WTC11 (cell line): ENCODE measurements around the gene C3orf22. TPM values are rescaled to one million over a fixed set of nuclear protein-coding genes. Genes with fewer than 3 reads are reported as not detected.

Experiments
- ATAC-seq: fragments of 200-7000 bp; cut with Tn5 transposase; 2 replicates; pipeline ENCODE4 v1.10.0; 2021; ENCODE audit warnings: mild to moderate bottlenecking, moderate library complexity
- CTCF ChIA-PET: fragments of 300-600 bp; sonication (Branson Sonifier 250); formaldehyde crosslinking; loops from one replicate; lab custom pipeline; 2021; ENCODE audit warnings: antibody characterized with exemption; lab: Charles Lee
- POLR2A ChIA-PET: fragments of 350-600 bp; sonication (Branson Sonifier 250); formaldehyde crosslinking; loops from one replicate; lab custom pipeline; 2021; ENCODE audit warnings: antibody characterized with exemption; lab: Charles Lee
- DNase-seq: peaks from one replicate; pipeline ENCODE4 v3.0.0; 2021; ENCODE audit warnings: low spot score
- H3K27ac Mint-ChIP-seq: 2 replicates; pipeline ENCODE4 v1.8.0; 2021; ENCODE audit warnings: mixed read lengths
- H3K27me3 Mint-ChIP-seq: 2 replicates; pipeline ENCODE4 v1.8.0; 2021; ENCODE audit warnings: low read depth, mild to moderate bottlenecking, moderate library complexity, mixed read lengths
- H3K36me3 Mint-ChIP-seq: 2 replicates; pipeline ENCODE4 v1.8.0; 2021; ENCODE audit warnings: mixed read lengths
- H3K4me1 Mint-ChIP-seq: 2 replicates; pipeline ENCODE4 v1.8.0; 2022; ENCODE audit warnings: mixed read lengths
- H3K4me3 Mint-ChIP-seq: 2 replicates; pipeline ENCODE4 v1.8.0; 2021; ENCODE audit warnings: mild to moderate bottlenecking, moderate library complexity, mixed read lengths
- H3K9me3 Mint-ChIP-seq: 2 replicates; pipeline ENCODE4 v1.8.0; 2021; ENCODE audit warnings: mixed read lengths
- CBFB ChIP-seq: sonication (generic); formaldehyde crosslinking; IDR thresholded peaks from 2 replicates; pipeline ENCODE4 v1.8.1; 2022; ENCODE audit warnings: mild to moderate bottlenecking, low read depth, missing genetic modification reagents
- ELF4 ChIP-seq: sonication (generic); formaldehyde crosslinking; IDR thresholded peaks from 2 replicates; pipeline ENCODE4 v1.8.1; 2022; ENCODE audit warnings: low read depth, mild to moderate bottlenecking, moderate library complexity, missing genetic modification reagents
- FOXK1 ChIP-seq: sonication (generic); formaldehyde crosslinking; IDR thresholded peaks from 2 replicates; pipeline ENCODE4 v1.8.0; 2022; ENCODE audit warnings: mild to moderate bottlenecking, moderate library complexity, missing genetic modification reagents
- GRHL2 ChIP-seq: fragments of 250-450 bp; sonication (Bioruptor Pico); IDR thresholded peaks from 2 replicates; pipeline ENCODE4 v1.8.0; 2022; ENCODE audit warnings: mild to moderate bottlenecking, moderate library complexity; ENCODE audit not compliant: insufficient replicate concordance, severe bottlenecking
- KAT7 ChIP-seq: sonication (generic); formaldehyde crosslinking; IDR thresholded peaks from 2 replicates; pipeline ENCODE4 v1.8.1; 2023; ENCODE audit warnings: missing genetic modification reagents, mild to moderate bottlenecking, borderline replicate concordance
- MXD4 ChIP-seq: fragments of 250-450 bp; sonication (Bioruptor Pico); IDR thresholded peaks from 2 replicates; pipeline ENCODE4 v1.8.0; 2021; ENCODE audit warnings: mild to moderate bottlenecking, moderate library complexity, borderline replicate concordance
- NFE2L1 ChIP-seq: sonication (generic); formaldehyde crosslinking; IDR thresholded peaks from 2 replicates; pipeline ENCODE4 v1.8.1; 2023; ENCODE audit warnings: missing genetic modification reagents
- NR1H2 ChIP-seq: sonication (generic); formaldehyde crosslinking; IDR thresholded peaks from 2 replicates; pipeline ENCODE4 v1.9.0; 2021; ENCODE audit warnings: mild to moderate bottlenecking, moderate library complexity, missing genetic modification reagents
- NR3C1 ChIP-seq: sonication (generic); formaldehyde crosslinking; conservative IDR thresholded peaks from 2 replicates; pipeline ENCODE4 v1.8.1; 2023; ENCODE audit warnings: low read depth, mild to moderate bottlenecking, missing genetic modification reagents
- OVOL2 ChIP-seq: fragments of 250-450 bp; sonication (Bioruptor Pico); IDR thresholded peaks from 2 replicates; pipeline ENCODE4 v1.9.0; 2021; ENCODE audit warnings: mild to moderate bottlenecking, borderline replicate concordance
- RORB ChIP-seq: fragments of 250-450 bp; sonication (Bioruptor Pico); IDR thresholded peaks from 2 replicates; pipeline ENCODE4 v1.9.0; 2021; ENCODE audit warnings: mild to moderate bottlenecking
- SMAD4 ChIP-seq: sonication (generic); formaldehyde crosslinking; IDR thresholded peaks from 2 replicates; pipeline ENCODE4 v1.8.0; 2022; ENCODE audit warnings: mild to moderate bottlenecking, missing genetic modification reagents
- SOX15 ChIP-seq: fragments of 250-450 bp; sonication (Bioruptor Pico); IDR thresholded peaks from 2 replicates; pipeline ENCODE4 v1.9.0; 2021; ENCODE audit warnings: mild to moderate bottlenecking
- TEAD1 ChIP-seq: sonication (generic); formaldehyde crosslinking; IDR thresholded peaks from 2 replicates; pipeline ENCODE4 v1.8.0; 2022; ENCODE audit warnings: mild to moderate bottlenecking, missing genetic modification reagents
- ZNF219 ChIP-seq: sonication (generic); formaldehyde crosslinking; IDR thresholded peaks from 2 replicates; pipeline ENCODE4 v1.8.0; 2023; ENCODE audit warnings: missing genetic modification reagents, mild to moderate bottlenecking, borderline replicate concordance
- total RNA-seq: library from RNA; stranded (reverse); gene quantifications from 3 replicates; pipeline ENCODE4 v1.2.3, GENCODE V29; 2021
- TF ChIP-seq, protein P1 (sequence below): fragments of 250-450 bp; sonication (Bioruptor Pico); IDR thresholded peaks from 2 replicates; pipeline ENCODE4 v1.8.0; 2021; ENCODE audit warnings: mild to moderate bottlenecking
- TF ChIP-seq, protein P2 (sequence below): sonication (generic); formaldehyde crosslinking; IDR thresholded peaks from 2 replicates; pipeline ENCODE4 v1.8.1; 2023; ENCODE audit warnings: mild to moderate bottlenecking, missing genetic modification reagents, borderline replicate concordance
- TF ChIP-seq, protein P3 (sequence below): sonication (generic); formaldehyde crosslinking; IDR thresholded peaks from 2 replicates; pipeline ENCODE4 v1.8.0; 2023; ENCODE audit warnings: mild to moderate bottlenecking, missing genetic modification reagents
- TF ChIP-seq, protein P4 (sequence below): sonication (generic); formaldehyde crosslinking; IDR thresholded peaks from 2 replicates; pipeline ENCODE4 v1.8.0; 2022; ENCODE audit warnings: mild to moderate bottlenecking, missing genetic modification reagents
- TF ChIP-seq, protein P5 (sequence below): sonication (generic); formaldehyde crosslinking; conservative IDR thresholded peaks from 2 replicates; pipeline ENCODE4 v1.8.1; 2022; ENCODE audit warnings: mild to moderate bottlenecking, missing genetic modification reagents
- TF ChIP-seq, protein P6 (sequence below): sonication (generic); formaldehyde crosslinking; IDR thresholded peaks from 2 replicates; pipeline ENCODE4 v1.8.0; 2022; ENCODE audit warnings: mild to moderate bottlenecking, missing genetic modification reagents

Gene C3orf22
- total RNA-seq, 1 experiment from 2014 or later, result not detected

DNA sequence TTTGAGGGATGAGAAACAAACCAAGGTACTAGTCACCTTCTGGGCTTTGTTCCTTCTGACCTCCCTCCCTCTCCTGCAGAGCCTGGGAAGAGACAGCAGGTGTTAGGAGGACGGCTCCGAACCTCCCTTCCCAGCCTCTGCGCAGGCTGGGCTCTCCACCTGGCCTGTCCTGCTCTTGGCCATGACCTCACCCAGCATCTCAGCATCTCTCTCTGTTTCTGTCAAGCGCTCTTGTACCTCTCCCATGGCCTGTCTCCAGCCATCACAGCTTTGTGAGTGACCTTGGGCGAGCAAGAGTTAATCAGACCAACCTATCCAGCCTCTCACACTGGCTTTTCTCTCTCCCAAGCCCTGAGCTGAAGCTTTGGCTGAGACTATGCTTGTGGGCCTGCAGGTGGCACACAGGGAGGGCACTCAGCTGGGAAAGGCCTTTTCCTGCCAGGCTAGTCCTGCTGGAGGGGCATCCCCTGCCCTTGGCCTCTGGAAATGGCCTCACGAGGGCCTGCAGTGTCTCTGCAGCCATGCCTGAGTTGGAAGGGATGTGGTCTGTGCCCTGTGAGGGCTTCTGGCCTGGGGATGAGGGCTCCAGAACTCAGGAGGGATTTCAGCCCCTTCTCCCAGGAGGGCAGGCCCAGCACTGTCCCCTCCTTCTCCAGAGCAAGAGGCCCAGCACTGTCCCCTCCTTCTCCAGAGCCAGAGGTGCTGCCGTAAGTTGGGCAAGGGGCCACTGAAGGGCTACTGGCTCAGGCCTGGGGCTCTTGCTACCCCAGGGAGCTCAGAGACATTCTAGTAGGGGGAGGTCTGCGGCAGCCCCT is 32.7 kb downstream of the C3orf22 start:
- peaks cover 19% of the 10 kb centered on the region for H3K4me1 Mint-ChIP-seq
- no peaks in the 10 kb centered on the region for H3K36me3 Mint-ChIP-seq
- DNase-seq, result no peak
- TF ChIP-seq FOXK1 (CRISPR knock-in tag) (no peak), NR1H2 (CRISPR knock-in tag) (no peak), SMAD4 (CRISPR knock-in tag) (no peak), CBFB (no peak), OVOL2 (CRISPR knock-in tag) (no peak), ELF4 (CRISPR knock-in tag) (no peak), SOX15 (CRISPR knock-in tag) (no peak), NR3C1 (CRISPR knock-in tag) (no peak), MXD4 (CRISPR knock-in tag) (no peak)
- TF ChIP-seq, protein P1, sequence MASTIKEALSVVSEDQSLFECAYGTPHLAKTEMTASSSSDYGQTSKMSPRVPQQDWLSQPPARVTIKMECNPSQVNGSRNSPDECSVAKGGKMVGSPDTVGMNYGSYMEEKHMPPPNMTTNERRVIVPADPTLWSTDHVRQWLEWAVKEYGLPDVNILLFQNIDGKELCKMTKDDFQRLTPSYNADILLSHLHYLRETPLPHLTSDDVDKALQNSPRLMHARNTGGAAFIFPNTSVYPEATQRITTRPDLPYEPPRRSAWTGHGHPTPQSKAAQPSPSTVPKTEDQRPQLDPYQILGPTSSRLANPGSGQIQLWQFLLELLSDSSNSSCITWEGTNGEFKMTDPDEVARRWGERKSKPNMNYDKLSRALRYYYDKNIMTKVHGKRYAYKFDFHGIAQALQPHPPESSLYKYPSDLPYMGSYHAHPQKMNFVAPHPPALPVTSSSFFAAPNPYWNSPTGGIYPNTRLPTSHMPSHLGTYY (CRISPR knock-in tag), result no peak
- POLR2A ChIA-PET, result no interaction called here
- no peak for ATAC-seq
- peaks cover 23% of the 10 kb centered on the region for H3K27me3 Mint-ChIP-seq
- no peaks in the 10 kb centered on the region for H3K9me3 Mint-ChIP-seq
- no peak overlapping the region for H3K4me3 Mint-ChIP-seq
- no peak overlapping the region for H3K27ac Mint-ChIP-seq
- CTCF ChIA-PET, result no interaction called here

DNA sequence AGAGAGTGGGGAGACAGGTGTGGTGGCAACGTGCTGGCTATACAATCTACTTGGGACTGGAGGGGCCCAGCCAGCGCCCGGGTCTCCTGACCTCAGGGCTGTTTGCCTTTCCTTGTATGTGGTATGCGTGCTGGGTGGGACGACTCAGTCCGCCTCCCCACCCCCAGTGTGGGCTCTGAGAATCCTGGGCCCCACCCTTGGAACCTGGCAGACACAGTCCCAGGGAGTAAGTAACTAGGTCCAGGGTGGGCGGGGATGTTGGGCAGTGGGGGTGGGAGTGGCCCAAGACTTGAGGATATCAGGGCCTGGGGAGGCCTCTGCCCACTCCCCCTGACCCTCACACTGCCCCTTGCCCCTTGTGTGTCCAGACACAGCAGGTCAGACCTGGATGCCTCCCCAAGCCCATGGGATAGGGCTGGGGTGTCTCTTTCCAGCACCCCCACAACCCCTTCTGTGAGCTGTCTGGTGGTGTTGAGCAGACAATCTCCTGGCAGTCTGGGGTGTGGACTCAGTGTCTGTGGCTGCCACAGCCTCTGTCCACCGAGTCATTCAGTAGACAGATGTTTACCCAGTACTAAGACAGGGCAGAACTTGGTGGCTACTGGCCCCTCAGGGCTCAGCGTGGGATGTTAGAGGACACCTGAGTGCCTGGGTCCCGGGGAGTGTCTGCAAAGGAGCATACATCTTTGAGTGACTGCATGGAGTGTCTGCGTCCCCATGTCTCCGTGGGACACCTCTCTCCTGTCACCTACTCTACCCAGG is 33.5 kb downstream of the C3orf22 start:
- Mint-ChIP-seq H3K4me3 (peak overlapping the region; percentile 63), H3K27me3 (peaks cover 23% of the 10 kb centered on the region)
- DNase-seq, result no peak
- TF ChIP-seq, protein P2, sequence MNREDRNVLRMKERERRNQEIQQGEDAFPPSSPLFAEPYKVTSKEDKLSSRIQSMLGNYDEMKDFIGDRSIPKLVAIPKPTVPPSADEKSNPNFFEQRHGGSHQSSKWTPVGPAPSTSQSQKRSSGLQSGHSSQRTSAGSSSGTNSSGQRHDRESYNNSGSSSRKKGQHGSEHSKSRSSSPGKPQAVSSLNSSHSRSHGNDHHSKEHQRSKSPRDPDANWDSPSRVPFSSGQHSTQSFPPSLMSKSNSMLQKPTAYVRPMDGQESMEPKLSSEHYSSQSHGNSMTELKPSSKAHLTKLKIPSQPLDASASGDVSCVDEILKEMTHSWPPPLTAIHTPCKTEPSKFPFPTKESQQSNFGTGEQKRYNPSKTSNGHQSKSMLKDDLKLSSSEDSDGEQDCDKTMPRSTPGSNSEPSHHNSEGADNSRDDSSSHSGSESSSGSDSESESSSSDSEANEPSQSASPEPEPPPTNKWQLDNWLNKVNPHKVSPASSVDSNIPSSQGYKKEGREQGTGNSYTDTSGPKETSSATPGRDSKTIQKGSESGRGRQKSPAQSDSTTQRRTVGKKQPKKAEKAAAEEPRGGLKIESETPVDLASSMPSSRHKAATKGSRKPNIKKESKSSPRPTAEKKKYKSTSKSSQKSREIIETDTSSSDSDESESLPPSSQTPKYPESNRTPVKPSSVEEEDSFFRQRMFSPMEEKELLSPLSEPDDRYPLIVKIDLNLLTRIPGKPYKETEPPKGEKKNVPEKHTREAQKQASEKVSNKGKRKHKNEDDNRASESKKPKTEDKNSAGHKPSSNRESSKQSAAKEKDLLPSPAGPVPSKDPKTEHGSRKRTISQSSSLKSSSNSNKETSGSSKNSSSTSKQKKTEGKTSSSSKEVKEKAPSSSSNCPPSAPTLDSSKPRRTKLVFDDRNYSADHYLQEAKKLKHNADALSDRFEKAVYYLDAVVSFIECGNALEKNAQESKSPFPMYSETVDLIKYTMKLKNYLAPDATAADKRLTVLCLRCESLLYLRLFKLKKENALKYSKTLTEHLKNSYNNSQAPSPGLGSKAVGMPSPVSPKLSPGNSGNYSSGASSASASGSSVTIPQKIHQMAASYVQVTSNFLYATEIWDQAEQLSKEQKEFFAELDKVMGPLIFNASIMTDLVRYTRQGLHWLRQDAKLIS (CRISPR knock-in tag), result no peak
- TF ChIP-seq GRHL2 (CRISPR knock-in tag) (no peak), ZNF219 (CRISPR knock-in tag) (no peak), FOXK1 (CRISPR knock-in tag) (no peak), OVOL2 (CRISPR knock-in tag) (no peak), KAT7 (CRISPR knock-in tag) (no peak), SOX15 (CRISPR knock-in tag) (no peak), TEAD1 (no peak), NFE2L1 (no peak), MXD4 (CRISPR knock-in tag) (no peak), RORB (CRISPR knock-in tag) (no peak)
- TF ChIP-seq, protein P3, sequence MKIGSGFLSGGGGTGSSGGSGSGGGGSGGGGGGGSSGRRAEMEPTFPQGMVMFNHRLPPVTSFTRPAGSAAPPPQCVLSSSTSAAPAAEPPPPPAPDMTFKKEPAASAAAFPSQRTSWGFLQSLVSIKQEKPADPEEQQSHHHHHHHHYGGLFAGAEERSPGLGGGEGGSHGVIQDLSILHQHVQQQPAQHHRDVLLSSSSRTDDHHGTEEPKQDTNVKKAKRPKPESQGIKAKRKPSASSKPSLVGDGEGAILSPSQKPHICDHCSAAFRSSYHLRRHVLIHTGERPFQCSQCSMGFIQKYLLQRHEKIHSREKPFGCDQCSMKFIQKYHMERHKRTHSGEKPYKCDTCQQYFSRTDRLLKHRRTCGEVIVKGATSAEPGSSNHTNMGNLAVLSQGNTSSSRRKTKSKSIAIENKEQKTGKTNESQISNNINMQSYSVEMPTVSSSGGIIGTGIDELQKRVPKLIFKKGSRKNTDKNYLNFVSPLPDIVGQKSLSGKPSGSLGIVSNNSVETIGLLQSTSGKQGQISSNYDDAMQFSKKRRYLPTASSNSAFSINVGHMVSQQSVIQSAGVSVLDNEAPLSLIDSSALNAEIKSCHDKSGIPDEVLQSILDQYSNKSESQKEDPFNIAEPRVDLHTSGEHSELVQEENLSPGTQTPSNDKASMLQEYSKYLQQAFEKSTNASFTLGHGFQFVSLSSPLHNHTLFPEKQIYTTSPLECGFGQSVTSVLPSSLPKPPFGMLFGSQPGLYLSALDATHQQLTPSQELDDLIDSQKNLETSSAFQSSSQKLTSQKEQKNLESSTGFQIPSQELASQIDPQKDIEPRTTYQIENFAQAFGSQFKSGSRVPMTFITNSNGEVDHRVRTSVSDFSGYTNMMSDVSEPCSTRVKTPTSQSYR, result no peak
- TF ChIP-seq, protein P4, sequence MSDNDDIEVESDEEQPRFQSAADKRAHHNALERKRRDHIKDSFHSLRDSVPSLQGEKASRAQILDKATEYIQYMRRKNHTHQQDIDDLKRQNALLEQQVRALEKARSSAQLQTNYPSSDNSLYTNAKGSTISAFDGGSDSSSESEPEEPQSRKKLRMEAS (CRISPR knock-in tag), result no peak
- TF ChIP-seq, protein P5, sequence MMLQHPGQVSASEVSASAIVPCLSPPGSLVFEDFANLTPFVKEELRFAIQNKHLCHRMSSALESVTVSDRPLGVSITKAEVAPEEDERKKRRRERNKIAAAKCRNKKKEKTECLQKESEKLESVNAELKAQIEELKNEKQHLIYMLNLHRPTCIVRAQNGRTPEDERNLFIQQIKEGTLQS (CRISPR knock-in tag), result no peak
- TF ChIP-seq, protein P6, sequence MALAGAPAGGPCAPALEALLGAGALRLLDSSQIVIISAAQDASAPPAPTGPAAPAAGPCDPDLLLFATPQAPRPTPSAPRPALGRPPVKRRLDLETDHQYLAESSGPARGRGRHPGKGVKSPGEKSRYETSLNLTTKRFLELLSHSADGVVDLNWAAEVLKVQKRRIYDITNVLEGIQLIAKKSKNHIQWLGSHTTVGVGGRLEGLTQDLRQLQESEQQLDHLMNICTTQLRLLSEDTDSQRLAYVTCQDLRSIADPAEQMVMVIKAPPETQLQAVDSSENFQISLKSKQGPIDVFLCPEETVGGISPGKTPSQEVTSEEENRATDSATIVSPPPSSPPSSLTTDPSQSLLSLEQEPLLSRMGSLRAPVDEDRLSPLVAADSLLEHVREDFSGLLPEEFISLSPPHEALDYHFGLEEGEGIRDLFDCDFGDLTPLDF (CRISPR knock-in tag), result no peak

More for the DNA sequence above, 33.5 kb downstream of the C3orf22 start:
- Mint-ChIP-seq H3K27ac (no peak overlapping the region), H3K9me3 (no peaks in the 10 kb centered on the region), H3K36me3 (no peaks in the 10 kb centered on the region), H3K4me1 (peaks cover 14% of the 10 kb centered on the region)
- ATAC-seq, result no peak
- ChIA-PET POLR2A (no interaction called here), CTCF (interaction anchor here (1.7 to 2.9 kb wide), 4 partner anchors 35 to 948 kb away, joined by 4 to 12 read pairs (median 4); partner anchors contain the start of gene PLXNA1)
